ENCODE data around the gene LORICRIN.
A peak's percentile ranks its signal among the peaks of the same experiment; 100 is the strongest.

LORICRIN gene

GRCh38 chr1:153310526-153310925, 51.0 kb downstream of the LORICRIN start:
- no peak overlapping the region for H3K9ac ChIP-seq
- no peaks in the 10 kb centered on the region for H3K36me3 ChIP-seq
- H3K4me2 ChIP-seq: peak overlapping the region; percentile 53
- H3K9me3 ChIP-seq: peaks cover 5% of the 10 kb centered on the region; the same call in 1 of the 2 replicates
- H3K4me3 ChIP-seq: no peak overlapping the region
- no peaks in the 10 kb centered on the region for H4K20me1 ChIP-seq
- TF ChIP-seq Cebpa-rat (IDR thresholded peaks at IDR 0.05): no peak
- H3K27me3 ChIP-seq: no peaks in the 10 kb centered on the region
- peaks cover 46% of the 10 kb centered on the region for H3K4me1 ChIP-seq
- 0 out of 2 replicates have a peak overlapping the region, but pooled peaks have one; percentile 26 for H3K27ac ChIP-seq
